Activated CD8-positive, alpha-beta T cell treated with anti-CD3 and anti-CD28 coated beads for 36 hours (primary cell): Measurements from ENCODE around the gene ITGA4. TPM values are rescaled to one million over a fixed set of nuclear protein-coding genes. Genes with fewer than 3 reads are reported as not detected.

ENCODE experiments used
- ATAC-seq: fragments of 200-7000 bp; cut with Tn5 transposase; one replicate; pipeline ENCODE4 v1.10.0; 2021; ENCODE audit warnings: mild to moderate bottlenecking, moderate library complexity
- CTCF ChIA-PET: fragments of 350-600 bp; sonication (Branson Sonifier 250); formaldehyde crosslinking; loops from one replicate; lab custom pipeline; 2021; ENCODE audit warnings: antibody characterized with exemption; lab: Charles Lee
- POLR2A ChIA-PET: fragments of 350-600 bp; sonication (Branson Sonifier 250); formaldehyde crosslinking; loops from one replicate; lab custom pipeline; 2021; ENCODE audit warnings: antibody characterized with exemption; lab: Charles Lee
- DNase-seq: peaks from one replicate; pipeline ENCODE4 v3.0.0-alpha.2; 2020
- H3K27ac Mint-ChIP-seq: one replicate; pipeline ENCODE4 v1.8.0; 2021; ENCODE audit warnings: mild to moderate bottlenecking, mixed read lengths
- H3K27me3 Mint-ChIP-seq: one replicate; pipeline ENCODE4 v1.8.0; 2021; ENCODE audit warnings: mixed read lengths
- H3K36me3 Mint-ChIP-seq: one replicate; pipeline ENCODE4 v1.8.0; 2021; ENCODE audit warnings: low read depth, mixed read lengths
- H3K4me1 Mint-ChIP-seq: one replicate; pipeline ENCODE4 v1.8.0; 2021; ENCODE audit warnings: low read depth, mixed read lengths
- H3K4me3 Mint-ChIP-seq: one replicate; pipeline ENCODE4 v1.8.0; 2021; ENCODE audit warnings: mild to moderate bottlenecking, moderate library complexity, mixed read lengths
- H3K9me3 Mint-ChIP-seq: one replicate; pipeline ENCODE4 v1.8.0; 2021; ENCODE audit warnings: mixed read lengths
- CTCF ChIP-seq: fragments of 200-600 bp; IDR thresholded peaks from one replicate; pipeline ENCODE4 v1.8.0; 2022; ENCODE audit warnings: antibody characterized with exemption, mild to moderate bottlenecking
- intact Hi-C: fragments of 100-400 bp; cut with micrococcal nuclease; formaldehyde crosslinking; loops from one replicate; pipeline ENCODE4 v1.10.0; 2022
- total RNA-seq, 2 experiments: library from RNA; stranded (reverse); gene quantifications; one replicate each; pipeline ENCODE4 v1.2.3, GENCODE V29; 2021

ITGA4 gene
- total RNA-seq = 10 to 100 TPM; 61.6 to 64.5 TPM

- peak within 1 kb of the TSS; percentile 93 for H3K27ac Mint-ChIP-seq
These were observed at the start of gene ITGA4 for GRCh38 chr2:181457121-181457740. Gene ITGA4, plus strand, starts transcription at chr2:181457386. Its CDS starts 269 bp downstream, at chr2:181457655.

GRCh38 chr2:181408861-181409260 lies 48.3 kb upstream of the ITGA4 start:
- H3K27me3 Mint-ChIP-seq = no peaks in the 10 kb centered on the region
- no peak overlapping the region for H3K4me3 Mint-ChIP-seq
- CTCF ChIA-PET = no interaction called here

More at GRCh38 chr2:181457121-181457740, at the start of gene ITGA4:
- peak; percentile 82 for TF ChIP-seq CTCF
- ChIA-PET POLR2A (interaction anchor here (0.6 to 2.9 kb wide), 30 partner anchors 9 to 526 kb away, joined by 3 to 26 read pairs (median 4); no protein-coding TSS in a partner anchor), CTCF (interaction anchor here (0.7 to 5.5 kb wide), 28 partner anchors 10 to 379 kb away, joined by 3 to 43 read pairs (median 4); no protein-coding TSS in a partner anchor)
- Mint-ChIP-seq H3K4me3 (peak within 1 kb of the TSS; percentile 92), H3K4me1 (peaks cover 34% of the 10 kb centered on the region), H3K27me3 (no peaks in the 10 kb centered on the region), H3K36me3 (peaks cover 32% of the 10 kb centered on the region), H3K9me3 (no peaks in the 10 kb centered on the region)
- intact Hi-C loops = loop anchor here (2.0 to 5.0 kb wide), 3 partner anchors 144 to 475 kb away; partner anchors contain the start of gene UBE2E3
- peak; percentile 80 for ATAC-seq
- peak; percentile 90 for DNase-seq

GRCh38 chr2:181411105-181411849 lies 45.9 kb upstream of the ITGA4 start:
- Mint-ChIP-seq H3K27me3 (no peaks in the 10 kb centered on the region), H3K4me1 (peaks cover 2% of the 10 kb centered on the region), H3K9me3 (peaks cover 28% of the 10 kb centered on the region), H3K4me3 (no peak overlapping the region), H3K36me3 (peaks cover 6% of the 10 kb centered on the region), H3K27ac (no peak overlapping the region)
- intact Hi-C loops = no loop called here
- no peak for TF ChIP-seq CTCF
- ChIA-PET CTCF (no interaction called here), POLR2A (no interaction called here)
- ATAC-seq (no peak), DNase-seq (no peak)

More at GRCh38 chr2:181408861-181409260, 48.3 kb upstream of the ITGA4 start:
- H3K27ac Mint-ChIP-seq = no peak overlapping the region
- intact Hi-C loops = no loop called here
- peaks cover 4% of the 10 kb centered on the region for H3K4me1 Mint-ChIP-seq
- DNase-seq (no peak), ATAC-seq (no peak)
- TF ChIP-seq CTCF = no peak
- peaks cover 6% of the 10 kb centered on the region for H3K36me3 Mint-ChIP-seq
- peaks cover 12% of the 10 kb centered on the region for H3K9me3 Mint-ChIP-seq
- POLR2A ChIA-PET = no interaction called here

- no peaks in the 10 kb centered on the region for H3K27me3 Mint-ChIP-seq
- H3K9me3 Mint-ChIP-seq = peaks cover 13% of the 10 kb centered on the region
- intact Hi-C loops = no loop called here
- ChIA-PET POLR2A (no interaction called here), CTCF (no interaction called here)
- no peaks in the 10 kb centered on the region for H3K36me3 Mint-ChIP-seq
- H3K4me1 Mint-ChIP-seq = peaks cover 17% of the 10 kb centered on the region
- TF ChIP-seq CTCF = no peak
- DNase-seq = no peak
- peak overlapping the region; percentile 11 for H3K27ac Mint-ChIP-seq
- H3K4me3 Mint-ChIP-seq = no peak overlapping the region
- ATAC-seq = no peak
These were observed 37.9 kb upstream of the ITGA4 start for GRCh38 chr2:181419129-181419855.
